CD4-positive, alpha-beta T cell treated with Interleukin-15 for 1 hour (primary cell): ENCODE measurements around the gene NFX1.

Experiments used
- DNase-seq: peaks from one replicate; pipeline ENCODE4 v3.0.0-alpha.2; 2020

Gene NFX1

GRCh38 chr9:33267151-33267767 is 23.1 kb upstream of the NFX1 start:
- DNase-seq, result no peak

GRCh38 chr9:33270146-33270545 is 20.2 kb upstream of the NFX1 start:
- DNase-seq, result no peak

DNA sequence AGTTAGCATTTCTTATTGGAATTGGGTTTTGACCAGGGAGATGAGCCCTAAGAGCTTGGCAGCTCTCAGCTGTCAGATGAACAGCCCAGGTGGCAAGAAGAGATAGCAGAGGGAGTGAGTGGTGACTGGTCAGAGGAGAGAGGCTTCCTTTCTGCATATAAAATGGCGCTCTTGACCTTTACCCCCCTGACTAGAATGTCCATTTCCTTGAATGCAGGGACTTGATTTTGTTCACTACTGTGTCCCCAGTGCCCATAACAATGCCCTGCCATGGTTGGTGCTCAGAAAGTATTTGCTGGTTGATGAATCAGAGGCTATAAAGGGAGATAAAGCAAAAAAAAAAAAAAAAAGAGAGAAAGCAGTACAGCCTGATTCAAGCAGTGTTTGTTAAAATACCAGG is 18.3 kb upstream of the NFX1 start:
- DNase-seq, result no peak

- no peak for DNase-seq
Observed at GRCh38 chr9:33273266-33273971, 16.9 kb upstream of the NFX1 start.

GRCh38 chr9:33273972-33274328 is 16.4 kb upstream of the NFX1 start:
- no peak for DNase-seq

DNA sequence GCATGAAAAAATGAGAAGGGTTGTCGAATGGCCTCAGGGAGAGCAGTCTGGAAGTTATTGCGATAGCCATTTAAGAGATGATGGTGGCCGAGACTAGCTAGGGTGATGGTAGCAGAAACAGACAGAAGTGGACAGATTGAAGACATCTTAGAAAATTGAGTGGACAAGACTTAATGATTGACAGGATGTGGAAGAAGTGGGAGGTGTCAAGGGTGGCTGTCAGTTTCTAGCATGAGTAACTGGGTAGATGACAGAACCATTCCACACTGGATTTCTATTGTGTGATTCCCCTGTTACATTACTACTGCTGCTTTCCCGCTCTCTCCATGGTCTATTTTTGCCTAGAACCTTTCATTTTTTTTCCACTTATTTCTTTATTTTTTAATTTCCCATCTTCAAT is 12.8 kb upstream of the NFX1 start:
- no peak for DNase-seq

DNA sequence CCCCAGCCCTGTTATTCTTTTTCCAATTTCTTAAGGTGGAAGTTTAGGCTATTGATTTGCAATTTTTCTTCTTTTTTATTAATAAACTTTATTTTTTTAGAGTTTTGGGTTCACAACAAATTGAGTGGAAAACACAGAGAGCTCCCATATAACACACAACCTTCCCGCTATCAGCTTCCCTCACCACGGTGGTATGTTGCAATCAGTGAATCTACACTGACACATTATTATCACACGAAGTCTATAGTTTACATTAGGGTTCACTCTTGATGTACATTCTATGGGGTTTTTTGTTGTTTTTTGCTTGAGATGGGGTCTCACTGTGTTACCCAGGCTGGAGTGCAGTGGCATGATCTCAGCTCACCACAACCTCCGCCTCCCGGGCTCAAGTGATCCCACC is 4.8 kb upstream of the NFX1 start:
- DNase-seq, result no peak

DNA sequence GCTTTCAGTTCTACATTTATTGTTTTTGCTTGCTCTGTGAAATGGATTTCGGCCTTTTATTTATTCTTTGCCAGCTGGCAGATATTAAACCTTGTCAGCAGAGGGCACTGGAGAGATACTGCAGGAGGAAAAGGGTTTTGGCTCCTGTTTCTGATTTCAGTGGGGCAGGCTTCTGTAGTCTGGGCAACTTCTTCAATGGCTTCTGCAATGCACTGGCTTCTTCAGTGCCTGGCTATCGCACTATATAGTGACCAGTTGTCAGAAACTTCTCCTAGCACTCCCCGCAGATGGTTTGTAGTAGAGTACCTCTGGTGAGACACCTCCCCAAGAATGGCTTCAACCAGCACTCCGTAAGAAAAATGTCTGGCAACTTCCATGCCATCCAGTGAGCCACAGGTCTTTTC is 3.2 kb upstream of the NFX1 start:
- peak; percentile 62 for DNase-seq

DNA sequence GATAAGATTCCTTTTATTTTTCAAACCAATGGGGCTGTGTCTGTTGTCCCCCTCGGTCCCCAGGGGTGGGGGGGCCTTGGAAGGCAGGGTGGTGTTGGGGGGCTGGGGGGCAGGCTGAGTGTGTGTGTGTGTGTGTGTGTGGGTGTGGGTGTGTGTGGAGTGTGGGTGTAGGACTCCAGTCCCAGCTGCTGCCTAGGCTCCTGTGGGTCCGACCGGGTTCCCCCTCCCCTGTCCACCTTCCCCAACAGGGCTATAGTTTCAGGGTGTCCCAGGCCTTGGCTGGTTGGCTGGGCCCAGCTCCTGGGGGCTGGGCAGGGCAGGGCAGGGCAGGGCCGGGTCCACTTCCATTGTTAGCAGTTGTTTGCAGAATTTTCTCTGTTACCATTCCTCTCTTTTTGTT is 2.1 kb upstream of the NFX1 start:
- no peak for DNase-seq

- no peak for DNase-seq
Observed at GRCh38 chr9:33288828-33289483, 1.4 kb upstream of the NFX1 start.

DNA sequence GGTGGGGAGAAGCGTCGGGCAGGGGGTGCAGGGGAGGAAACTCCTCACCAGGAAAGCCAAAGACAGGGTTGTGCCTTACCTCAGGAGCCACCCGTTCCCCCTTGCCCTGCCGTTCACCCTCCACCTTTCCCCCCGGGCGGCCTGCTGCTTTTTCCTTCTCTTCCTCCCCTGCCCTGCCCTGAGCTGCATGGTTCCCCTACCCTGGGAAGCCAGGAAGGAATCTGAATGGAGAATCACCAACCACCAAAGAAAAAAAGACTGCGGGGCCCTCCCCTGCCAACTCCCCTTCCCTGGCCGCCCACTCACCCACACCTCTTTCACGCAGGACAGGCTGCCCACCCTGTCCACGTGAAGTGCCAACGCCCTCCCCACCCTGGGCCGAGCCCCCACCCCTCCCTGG is 820 bp upstream of the NFX1 start:
- DNase-seq, result no peak

DNA sequence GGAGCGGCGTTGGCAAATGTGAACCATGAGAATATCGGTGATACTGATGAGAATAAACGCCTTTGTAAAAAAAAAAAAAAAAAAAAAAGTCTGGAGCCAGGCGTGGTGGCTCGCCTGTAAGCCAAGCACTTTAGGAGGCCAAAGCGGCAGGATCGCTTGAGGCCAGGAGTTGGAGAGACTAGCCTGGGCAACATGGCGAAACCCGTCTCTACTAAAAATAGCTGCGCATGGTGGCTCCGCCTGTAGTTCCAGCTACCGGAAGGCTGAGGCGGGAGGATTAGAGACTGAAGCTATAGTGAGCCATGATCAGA is 425 bp upstream of the NFX1 start:
- DNase-seq, result no peak

DNA sequence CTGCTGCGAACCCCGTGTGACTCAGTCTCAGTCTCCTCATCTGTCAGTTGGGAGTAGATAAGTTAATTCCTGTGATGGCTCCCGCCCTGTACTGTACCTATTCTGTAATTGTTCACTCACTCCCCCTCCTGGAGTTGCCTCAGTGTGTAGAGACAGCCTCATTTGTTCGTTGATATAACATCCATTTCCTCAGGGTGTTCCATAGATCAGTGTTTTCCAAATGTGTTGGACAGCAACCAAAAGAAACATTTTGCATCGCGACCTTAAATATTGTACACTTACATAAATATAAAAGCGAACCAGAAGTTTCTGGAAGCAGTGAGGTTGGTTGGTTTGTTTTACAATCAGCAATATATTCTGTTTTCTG is 698 bp downstream of the NFX1 start:
- DNase-seq, result no peak

DNA sequence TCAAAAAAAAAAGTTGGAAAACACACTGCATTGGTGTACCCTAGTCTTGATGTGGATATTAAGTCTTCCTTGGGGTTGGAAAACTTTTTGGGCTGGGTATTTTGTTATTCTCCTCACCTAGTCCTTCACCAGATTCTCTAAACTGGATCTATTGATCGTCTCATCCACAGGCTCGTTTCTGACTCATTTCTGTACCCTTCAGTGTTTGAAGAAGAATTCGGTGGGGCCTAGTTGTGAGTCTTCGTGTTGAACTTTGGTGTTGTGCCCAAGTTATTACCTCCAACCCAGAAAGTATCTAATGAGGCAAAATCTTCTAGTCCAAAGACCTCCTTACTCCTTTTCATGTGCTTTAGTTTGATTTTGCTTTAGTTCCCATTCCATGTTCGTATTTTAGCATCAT is 1.6 kb downstream of the NFX1 start:
- DNase-seq, result no peak

- DNase-seq, result no peak
Observed at GRCh38 chr9:33293782-33294181, 3.5 kb downstream of the NFX1 start.

GRCh38 chr9:33294670-33295432 is 4.5 kb downstream of the NFX1 start:
- no peak for DNase-seq

DNA sequence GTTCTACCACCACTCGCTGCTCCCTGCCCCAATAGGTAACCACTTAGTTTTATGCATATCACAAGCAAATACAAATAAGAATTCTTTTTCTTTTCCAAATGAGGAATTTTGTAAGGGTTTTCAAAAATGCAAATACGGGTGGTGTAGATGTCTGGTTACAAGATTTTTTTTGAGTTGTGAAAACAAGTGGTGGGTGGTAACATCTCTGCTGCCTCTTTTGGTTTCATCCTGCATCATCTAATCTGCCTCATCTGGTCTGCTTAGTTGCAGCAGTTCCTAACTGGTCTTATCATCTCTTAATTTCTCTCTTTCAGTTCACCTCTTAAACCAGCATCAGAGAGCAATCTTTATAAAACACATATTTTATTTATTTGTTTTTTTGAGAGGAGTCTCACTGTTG is 5.3 kb downstream of the NFX1 start:
- no peak for DNase-seq

- peak; percentile 77 for DNase-seq
Observed at GRCh38 chr9:33297432-33297831, 7.1 kb downstream of the NFX1 start.

DNA sequence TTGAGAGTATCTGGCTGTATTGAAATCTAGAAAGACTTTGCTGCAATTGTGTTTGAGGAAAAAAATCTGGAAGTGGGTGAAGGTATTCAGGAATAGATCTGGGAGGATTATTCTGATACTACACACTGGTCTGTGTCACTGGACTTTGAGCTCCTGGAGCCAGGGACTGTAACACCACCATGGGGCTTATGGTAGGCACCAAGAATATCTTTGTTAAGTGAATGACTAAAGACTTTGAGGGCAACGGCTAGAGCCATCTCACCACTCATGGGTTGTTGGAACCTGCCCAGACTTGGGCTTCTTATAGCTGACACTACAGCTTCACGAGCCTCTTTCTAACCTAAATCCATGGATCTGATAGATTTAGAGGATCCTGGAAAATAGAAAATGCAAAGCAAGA is 10.2 kb downstream of the NFX1 start:
- no peak for DNase-seq

DNA sequence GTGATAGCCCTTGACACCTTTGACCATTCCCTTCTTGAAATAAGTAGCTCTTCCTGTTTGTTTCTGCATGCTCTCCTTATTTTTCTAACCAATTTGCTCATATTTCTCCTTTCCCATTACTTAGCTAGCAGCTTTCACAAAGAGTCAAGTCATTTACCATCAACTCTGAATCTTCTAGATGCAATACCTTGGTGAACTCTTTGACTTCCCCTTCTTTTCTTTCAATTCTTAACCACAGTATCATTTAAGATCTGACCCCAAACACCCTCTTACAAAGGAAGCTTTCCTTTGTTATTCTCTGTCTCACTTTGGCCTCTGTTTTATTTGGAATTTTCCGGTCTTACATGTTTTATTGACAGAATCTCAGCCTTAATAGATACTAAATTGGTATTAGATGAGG is 14.0 kb downstream of the NFX1 start:
- no peak for DNase-seq

DNA sequence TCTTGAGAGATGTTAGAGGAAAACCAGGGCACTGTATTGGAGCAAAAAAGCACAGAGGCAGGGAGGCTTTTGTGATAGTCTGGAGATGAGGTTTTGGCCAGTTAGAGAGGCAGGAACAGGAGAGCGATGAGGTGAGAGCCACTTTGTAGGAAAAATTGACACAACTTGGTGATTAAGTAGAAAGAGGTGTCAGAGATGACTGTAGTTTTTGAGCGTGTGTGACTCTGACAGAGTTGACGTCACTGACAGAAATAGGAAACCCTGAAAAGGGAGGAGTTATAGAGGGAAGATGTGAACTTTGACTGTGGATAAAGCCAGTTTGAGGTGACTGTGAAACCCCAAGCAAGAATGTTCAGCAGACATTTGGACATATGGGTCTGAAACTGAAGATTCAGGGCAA is 15.7 kb downstream of the NFX1 start:
- DNase-seq, result no peak

DNA sequence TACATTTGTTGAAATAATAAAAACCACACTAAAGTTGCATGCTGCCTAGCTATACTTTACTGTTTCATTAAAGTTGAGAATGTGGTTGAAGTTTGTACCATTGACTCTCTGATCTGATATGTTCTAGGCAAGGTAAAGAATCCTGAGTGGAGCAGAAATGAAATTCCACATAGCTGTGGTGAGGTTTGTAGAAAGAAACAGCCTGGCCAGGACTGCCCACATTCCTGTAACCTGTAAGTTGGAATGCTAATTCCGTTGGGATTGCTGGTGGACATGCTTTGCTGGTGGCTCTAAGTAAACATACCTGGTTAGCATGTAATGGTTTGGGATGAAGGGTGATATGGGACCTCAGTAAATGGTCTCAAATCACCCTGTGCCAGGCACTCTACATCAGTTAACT is 16.8 kb downstream of the NFX1 start:
- no peak for DNase-seq

DNA sequence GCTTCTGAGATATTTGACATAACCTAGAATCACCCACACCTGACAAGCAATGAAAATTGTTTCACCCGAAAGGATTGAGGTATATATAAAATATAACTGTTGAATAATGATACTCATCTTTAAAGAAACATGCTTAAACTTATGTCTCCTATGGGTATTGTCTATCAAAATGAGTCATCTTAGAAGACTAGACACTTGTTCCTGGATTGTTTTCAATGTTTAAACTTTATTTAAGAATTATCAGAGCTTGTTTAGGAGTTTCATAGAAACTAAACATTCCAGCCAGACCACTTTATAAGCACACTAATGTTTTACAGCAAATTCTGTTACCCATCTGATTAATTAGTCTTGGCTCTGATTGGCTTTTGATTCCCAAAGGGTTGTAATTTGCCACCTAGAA is 19.6 kb downstream of the NFX1 start:
- DNase-seq, result no peak

DNA sequence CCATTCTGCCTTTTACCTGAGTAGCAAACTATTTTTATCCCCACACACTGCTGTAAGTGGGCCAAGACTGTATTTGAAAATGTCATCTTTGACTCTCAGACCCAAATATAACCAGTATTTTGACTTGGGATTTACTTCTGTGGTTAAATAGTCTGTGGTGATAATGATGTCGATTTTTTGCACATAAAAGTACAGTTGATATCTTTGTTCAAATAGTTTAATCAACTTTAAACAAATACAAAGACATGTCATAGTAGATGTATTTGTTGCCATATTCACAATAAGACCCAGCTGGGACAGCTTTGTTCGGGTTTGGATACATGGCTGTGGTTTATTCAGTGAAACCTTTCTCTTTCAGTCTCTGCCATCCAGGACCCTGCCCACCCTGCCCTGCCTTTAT is 20.4 kb downstream of the NFX1 start:
- no peak for DNase-seq
